Kidney glomerular epithelial cell (primary cell): ENCODE results near the gene CYTH1.

Source experiments
- DNase-seq: peaks from one replicate; lab custom pipeline; 2025; lab: John Stamatoyannopoulos, UW

The CYTH1 gene

GRCh38 chr17:78804777-78805176 is 22.7 kb upstream of the CYTH1 start:
- DNase-seq, result no peak

- DNase-seq, result no peak
Observed at GRCh38 chr17:78803186-78803845, 21.2 kb upstream of the CYTH1 start.

DNA sequence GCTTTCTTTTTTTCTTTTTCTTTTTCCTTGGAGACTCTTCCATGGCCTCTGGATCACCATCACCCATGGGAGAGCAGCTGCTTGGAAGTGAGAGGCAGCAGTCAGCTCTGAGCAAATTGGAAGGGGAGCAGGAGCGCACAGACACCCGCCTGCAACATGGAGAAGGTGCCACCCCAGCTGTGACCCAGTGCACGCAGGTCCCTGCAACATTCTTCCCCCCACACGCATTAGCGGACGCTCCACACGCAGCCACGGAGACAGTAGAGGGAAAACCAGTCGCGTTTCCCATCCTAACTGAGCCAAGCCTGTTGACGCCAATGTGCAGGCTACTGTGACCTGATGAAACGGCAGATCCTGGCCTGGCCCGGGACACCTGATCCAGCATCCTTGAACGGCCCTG is 20.4 kb upstream of the CYTH1 start:
- no peak for DNase-seq

DNA sequence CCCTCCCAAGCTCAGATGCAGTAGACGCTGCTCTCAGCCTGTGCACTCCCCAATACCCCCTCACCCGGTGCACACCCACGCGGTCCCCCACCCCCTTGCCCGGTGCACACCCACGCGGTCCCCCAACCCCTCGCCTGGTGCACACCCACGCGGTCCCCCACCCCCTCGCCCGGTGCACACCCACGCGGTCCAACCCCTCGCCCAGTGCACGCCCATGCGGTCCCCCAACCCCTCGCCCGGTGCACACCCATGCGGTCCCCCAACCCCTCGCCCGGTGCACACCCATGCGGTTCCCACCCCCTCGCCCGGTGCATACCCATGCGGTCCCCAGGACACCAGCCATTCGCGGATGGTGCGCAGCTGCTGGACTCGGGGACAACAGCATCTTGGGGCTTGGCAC is 19.9 kb upstream of the CYTH1 start:
- no peak for DNase-seq

DNA sequence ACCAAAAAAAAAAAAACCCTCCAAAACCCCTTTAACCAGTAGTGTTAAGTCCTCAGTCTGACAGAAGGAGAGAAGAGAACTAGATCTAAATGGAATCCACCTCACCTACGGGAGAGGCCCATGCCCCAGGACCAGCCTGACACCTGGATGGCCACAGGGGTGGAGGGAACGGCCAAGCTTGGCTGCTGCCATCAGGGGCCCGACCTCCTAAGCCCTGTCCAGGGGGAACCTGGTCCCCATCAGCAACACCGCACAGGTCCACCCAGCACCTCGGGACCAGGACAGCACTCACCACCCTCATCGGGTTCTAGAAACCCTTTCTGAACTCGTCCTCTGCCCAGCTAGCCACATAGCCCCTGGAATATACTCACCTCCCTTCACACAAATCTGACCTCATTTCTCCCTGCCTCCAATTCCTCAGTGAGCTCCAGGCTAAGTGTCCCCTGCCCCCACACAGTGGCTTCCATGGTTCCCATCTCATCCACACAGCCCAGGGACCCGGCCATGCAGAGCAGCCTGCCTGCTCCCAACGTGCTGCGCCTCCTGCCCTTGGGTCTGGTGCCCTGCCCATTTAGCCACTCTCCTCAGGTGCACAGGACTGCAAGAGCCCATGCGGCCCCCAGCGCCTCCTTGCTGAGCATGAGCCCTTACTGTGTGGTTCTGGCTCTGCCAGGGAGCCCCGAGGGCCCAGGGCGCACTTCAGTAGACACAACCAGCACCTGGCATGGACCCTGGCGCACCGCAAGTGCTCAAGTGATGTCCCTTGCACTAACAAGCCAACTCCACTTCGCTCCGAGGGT is 18.3 kb upstream of the CYTH1 start:
- DNase-seq, result no peak

DNA sequence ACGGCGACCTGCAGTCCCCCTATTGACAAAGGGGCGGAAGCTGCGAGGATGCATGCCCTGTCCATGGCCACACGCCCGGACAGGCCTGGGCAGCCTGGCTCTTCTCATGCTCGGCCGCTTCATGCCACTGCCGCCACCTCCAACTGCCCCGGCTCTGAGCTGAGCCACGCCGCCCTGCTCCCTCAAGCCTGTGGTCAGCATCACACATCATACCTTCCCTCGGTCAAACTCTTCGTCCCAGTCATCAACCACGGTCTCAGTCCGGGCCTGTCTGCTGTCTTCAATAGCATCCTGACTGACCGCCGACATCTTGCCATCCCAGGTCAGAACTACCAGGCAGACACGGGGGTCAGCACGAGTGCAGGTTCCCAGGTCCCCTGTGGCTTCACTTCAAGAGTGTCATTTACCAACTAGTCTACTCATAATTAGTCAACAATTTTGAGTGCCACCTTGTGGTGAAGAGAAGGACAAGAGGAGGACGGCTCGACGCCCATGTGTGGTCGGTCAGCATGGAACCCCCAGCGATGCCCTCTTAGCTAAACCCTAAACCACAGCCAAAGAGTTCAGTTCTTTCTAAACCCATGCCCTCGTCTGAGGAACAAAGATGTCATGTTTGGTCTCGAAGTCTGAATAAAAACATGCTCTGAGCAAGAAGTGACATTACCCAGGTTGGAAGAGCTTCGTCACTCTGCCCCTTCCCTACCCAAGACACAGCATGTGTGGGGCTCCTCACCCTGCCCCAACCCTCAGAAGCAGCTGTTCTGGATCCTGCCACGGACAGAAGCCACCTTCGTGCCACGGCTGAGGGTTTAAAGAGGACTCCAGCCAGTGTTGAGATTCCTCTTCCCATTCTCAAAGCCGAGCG is 16.9 kb upstream of the CYTH1 start:
- no peak for DNase-seq

GRCh38 chr17:78797691-78798585 is 15.9 kb upstream of the CYTH1 start:
- no peak for DNase-seq

GRCh38 chr17:78797213-78797612 is 15.1 kb upstream of the CYTH1 start:
- DNase-seq, result no peak

GRCh38 chr17:78796517-78796900 is 14.4 kb upstream of the CYTH1 start:
- no peak for DNase-seq

- DNase-seq, result no peak
Observed at GRCh38 chr17:78795861-78796516, 13.9 kb upstream of the CYTH1 start.

DNA sequence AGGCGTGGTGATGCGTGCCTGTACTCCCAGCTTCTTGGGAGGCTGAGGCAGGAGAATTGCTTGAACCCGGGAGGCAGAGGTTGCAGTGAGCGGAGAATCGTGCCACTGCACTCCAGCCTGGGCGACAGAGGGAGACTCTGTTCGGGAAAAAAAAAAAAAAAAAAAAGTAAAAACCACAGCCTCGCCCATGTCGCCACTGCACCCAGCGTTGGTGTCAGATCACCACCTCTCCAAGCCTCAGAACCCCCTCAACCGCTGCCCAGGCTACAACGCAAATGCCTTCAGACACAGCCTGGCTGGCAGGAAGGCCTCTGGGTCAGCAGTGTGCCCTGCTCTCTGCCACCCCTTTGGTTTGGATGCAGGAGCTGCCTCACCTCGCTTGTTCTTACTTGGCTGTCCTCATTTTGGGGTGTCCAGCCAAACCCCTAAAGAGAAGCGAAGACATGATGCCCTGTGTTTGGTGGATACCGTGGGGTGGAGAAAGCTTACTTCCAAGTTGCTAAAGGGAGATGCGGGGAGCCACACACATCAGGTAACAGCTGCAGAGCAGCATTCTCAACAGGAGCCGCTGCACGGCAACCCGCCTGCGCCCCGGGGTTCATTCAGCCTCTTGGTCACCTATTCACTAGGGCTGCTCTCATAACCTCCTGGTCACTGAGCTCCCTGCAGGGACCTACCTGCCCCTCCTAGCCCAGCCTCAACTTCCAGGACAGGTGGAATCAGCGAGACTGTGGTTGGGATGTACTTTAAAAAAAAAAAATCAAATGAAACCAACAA is 13.0 kb upstream of the CYTH1 start:
- no peak for DNase-seq

DNA sequence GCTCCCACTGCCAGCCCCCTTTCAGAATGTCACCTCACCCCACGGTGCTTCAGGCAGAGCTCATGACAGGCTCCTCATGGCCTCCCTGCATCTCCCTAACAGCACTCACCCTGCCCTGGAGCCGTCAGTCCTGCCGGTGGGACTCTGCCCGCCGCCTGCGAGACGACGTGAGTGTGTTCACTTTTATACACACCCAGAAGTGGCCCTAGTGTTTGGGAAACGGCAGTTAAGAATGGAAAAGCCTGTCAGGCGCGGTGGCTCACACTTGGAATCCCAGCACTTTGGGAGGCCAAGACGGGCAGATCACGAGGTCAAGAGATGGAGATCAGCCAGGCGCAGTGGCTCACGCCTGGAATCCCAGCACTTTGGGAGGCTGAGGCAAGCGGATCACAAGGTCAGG is 12.3 kb upstream of the CYTH1 start:
- no peak for DNase-seq

- DNase-seq, result no peak
Observed at GRCh38 chr17:78793968-78794367, 11.9 kb upstream of the CYTH1 start.

DNA sequence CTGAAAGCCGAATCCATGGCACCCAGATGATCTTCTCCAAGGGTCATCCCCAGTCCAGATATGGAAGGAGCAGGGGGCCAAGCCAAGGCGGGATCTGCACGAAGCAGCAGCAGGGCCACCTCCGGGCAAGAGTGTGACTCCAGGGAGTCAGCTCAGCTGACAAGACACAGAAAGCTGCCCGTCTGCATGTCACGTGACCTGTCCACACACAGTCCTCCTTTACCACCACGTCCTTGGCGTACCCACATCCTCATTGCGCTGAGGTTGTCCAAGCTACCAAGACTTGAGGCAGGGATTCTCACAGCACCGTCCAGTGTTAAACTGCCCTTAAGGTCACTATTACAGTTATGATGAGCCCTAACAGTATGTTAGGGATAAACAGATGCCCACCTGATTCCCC is 11.3 kb upstream of the CYTH1 start:
- DNase-seq, result no peak

GRCh38 chr17:78791840-78792709 is 10.0 kb upstream of the CYTH1 start:
- DNase-seq, result no peak

- DNase-seq, result no peak
Observed at GRCh38 chr17:78790552-78790951, 8.5 kb upstream of the CYTH1 start.

DNA sequence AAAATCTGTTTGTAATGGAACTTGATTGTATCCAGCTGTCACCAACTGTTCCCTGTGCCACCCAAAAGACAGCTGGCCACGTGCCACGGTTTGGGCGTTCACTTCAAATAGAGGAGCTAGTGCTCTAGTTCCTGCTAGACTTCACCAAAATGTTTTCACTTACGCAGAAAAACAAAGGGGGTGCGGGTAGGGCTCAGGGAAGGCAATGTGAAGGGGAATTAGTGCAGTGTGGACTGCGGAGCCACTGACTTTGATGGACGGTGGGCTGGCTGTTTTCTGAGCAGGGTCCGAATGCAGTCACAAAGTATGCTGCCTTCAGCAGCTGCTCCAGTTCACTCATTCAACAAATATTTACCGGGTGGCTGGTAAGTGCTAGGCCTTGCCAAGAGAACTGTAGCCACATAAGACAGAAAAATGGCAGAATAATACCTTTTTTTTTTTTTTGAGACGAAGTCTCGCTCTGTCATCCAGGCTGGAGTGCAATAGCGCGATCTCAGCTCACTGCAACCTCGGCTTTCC is 7.6 kb upstream of the CYTH1 start:
- no peak for DNase-seq

- no peak for DNase-seq
Observed at GRCh38 chr17:78789149-78789662, 7.1 kb upstream of the CYTH1 start.

DNA sequence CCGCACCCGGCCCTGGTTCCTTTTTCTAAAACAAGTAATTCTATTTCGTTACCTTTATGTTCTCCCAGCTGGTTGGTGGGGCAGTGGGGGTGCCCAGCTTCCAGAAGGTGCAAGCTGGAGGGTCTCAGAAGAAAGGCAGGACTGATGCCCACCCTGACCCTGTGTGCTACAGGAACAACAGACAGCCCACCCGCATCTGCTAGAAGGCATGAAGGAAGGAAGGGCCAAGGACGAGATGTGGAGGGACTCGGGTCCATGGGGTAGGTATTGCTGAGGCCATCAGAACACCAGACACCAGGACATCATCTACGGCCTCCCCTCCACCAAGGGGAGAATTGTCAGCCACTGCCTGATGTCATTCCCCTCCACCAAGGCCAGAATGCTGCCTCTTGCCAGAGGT is 6.4 kb upstream of the CYTH1 start:
- no peak for DNase-seq
